Mesenchymal stem cell (in vitro differentiated cells and primary cell): Measurements from ENCODE around the gene MORF4L1.
A peak's percentile ranks its signal among the peaks of the same experiment; 100 is the strongest.
"Not testable (repeated sequence)": the region's sequence is repeated elsewhere in the genome, so short reads cannot be mapped to it uniquely, and the experiment has no call there.

Experiments used
- DNase-seq: peaks from one replicate; pipeline ENCODE4 v3.0.0-alpha.2; 2013
- H2AFZ ChIP-seq: one replicate; pipeline ENCODE4 v1.6.1; 2013; ENCODE audit warnings: low read depth, mild to moderate bottlenecking, control low read depth, inconsistent platforms, low read length, moderate library complexity
- H2AK5ac ChIP-seq: 2 replicates; pipeline ENCODE4 v1.6.1; 2013; ENCODE audit warnings: low read length, moderate library complexity, mild to moderate bottlenecking, inconsistent platforms; ENCODE audit not compliant: severe bottlenecking
- H2BK120ac ChIP-seq: one replicate; pipeline ENCODE4 v1.6.1; 2013; ENCODE audit warnings: low read depth, mild to moderate bottlenecking, inconsistent platforms, low read length, moderate library complexity
- H2BK12ac ChIP-seq, 2 experiments: one replicate each; pipeline ENCODE4 v1.6.1; 2013; ENCODE audit warnings: inconsistent platforms in 2 of 2, low read length in 2 of 2, mild to moderate bottlenecking in 2 of 2, moderate library complexity in 2 of 2, control low read depth in 1 of 2
- H2BK15ac ChIP-seq: one replicate; pipeline ENCODE4 v1.6.1; 2013; ENCODE audit warnings: mild to moderate bottlenecking, low read depth, inconsistent platforms; ENCODE audit not compliant: poor library complexity, severe bottlenecking
- H2BK5ac ChIP-seq: 2 replicates; pipeline ENCODE4 v1.6.1; 2013; ENCODE audit warnings: low read depth, mild to moderate bottlenecking, low read length, control low read depth, inconsistent platforms; ENCODE audit not compliant: poor library complexity, severe bottlenecking
- H3K14ac ChIP-seq, 2 experiments: one replicate each; pipeline ENCODE4 v1.6.1; 2013; ENCODE audit warnings: inconsistent platforms in 2 of 2, low read length in 2 of 2, control low read depth in 1 of 2, mild to moderate bottlenecking in 1 of 2, moderate library complexity in 1 of 2
- H3K18ac ChIP-seq, 2 experiments: one replicate each; pipeline ENCODE4 v1.6.1; 2013; ENCODE audit warnings: inconsistent platforms in 2 of 2, low read length in 2 of 2, control low read depth in 1 of 2, low read depth in 1 of 2, mild to moderate bottlenecking in 1 of 2
- H3K23ac ChIP-seq, 2 experiments: one replicate each; pipeline ENCODE4 v1.6.1; 2013; ENCODE audit warnings: inconsistent platforms in 2 of 2, low read length in 2 of 2, mild to moderate bottlenecking in 2 of 2, moderate library complexity in 2 of 2, control low read depth in 1 of 2
- H3K27ac ChIP-seq: 2 replicates; pipeline ENCODE4 v1.5.1; 2013; ENCODE audit warnings: mild to moderate bottlenecking, moderate library complexity, low read length, control low read depth, inconsistent platforms; ENCODE audit not compliant: poor library complexity, severe bottlenecking
- H3K27me3 ChIP-seq, 2 experiments: 2 replicates each; pipeline versions ENCODE4 v1.6.1 to v1.7.0; 2013; ENCODE audit warnings: low read length in 2 of 2, mild to moderate bottlenecking in 2 of 2, moderate library complexity in 2 of 2, control low read depth in 1 of 2, inconsistent platforms in 1 of 2; ENCODE audit not compliant: control insufficient read depth in 1 of 2, insufficient read depth in 1 of 2
- H3K36me3 ChIP-seq, 2 experiments: 2 replicates each; pipeline versions ENCODE4 v1.6.1 to v1.7.0; 2013; ENCODE audit warnings: low read length in 2 of 2, control low read depth in 1 of 2, inconsistent platforms in 1 of 2, low read depth in 1 of 2, mild to moderate bottlenecking in 1 of 2; ENCODE audit not compliant: insufficient read depth in 2 of 2, control insufficient read depth in 1 of 2
- H3K4ac ChIP-seq, 2 experiments: one replicate each; pipeline ENCODE4 v1.6.1; 2013; ENCODE audit warnings: inconsistent platforms in 2 of 2, low read length in 2 of 2, mild to moderate bottlenecking in 2 of 2, moderate library complexity in 2 of 2, control low read depth in 1 of 2, low read depth in 1 of 2
- H3K4me1 ChIP-seq: 2 replicates; pipeline ENCODE4 v1.6.1; 2013; ENCODE audit warnings: low read depth, low read length, control low read depth; ENCODE audit not compliant: control insufficient read depth, insufficient read depth
- H3K4me2 ChIP-seq: 2 replicates; pipeline ENCODE4 v1.6.1; 2013; ENCODE audit warnings: low read length, mild to moderate bottlenecking, inconsistent platforms; ENCODE audit not compliant: poor library complexity, severe bottlenecking
- H3K4me3 ChIP-seq, 2 experiments: 2 replicates each; pipeline versions ENCODE4 v1.5.1 to v1.7.0; 2013; ENCODE audit warnings: low read length in 2 of 2, mild to moderate bottlenecking in 2 of 2, control low read depth in 1 of 2, low read depth in 1 of 2; ENCODE audit not compliant: insufficient read depth in 1 of 2
- H3K79me1 ChIP-seq: replicated peaks from 2 replicates; pipeline ENCODE4 v1.6.1; 2013; ENCODE audit warnings: mild to moderate bottlenecking, control low read depth, low read length, inconsistent platforms; ENCODE audit not compliant: poor library complexity, severe bottlenecking
- H3K9ac ChIP-seq: 2 replicates; pipeline ENCODE4 v1.7.0; 2013; ENCODE audit warnings: mild to moderate bottlenecking, low read length, moderate library complexity
- H3K9me3 ChIP-seq: 2 replicates; pipeline ENCODE4 v1.7.0; 2013; ENCODE audit warnings: mild to moderate bottlenecking, low read length; ENCODE audit not compliant: control insufficient read depth
- H4K8ac ChIP-seq: one replicate; pipeline ENCODE4 v1.6.1; 2013; ENCODE audit warnings: inconsistent platforms, mild to moderate bottlenecking, low read length, moderate library complexity
- H4K91ac ChIP-seq: one replicate; pipeline ENCODE4 v1.6.1; 2013; ENCODE audit warnings: mild to moderate bottlenecking, low read length, inconsistent platforms
- WGBS: methylation state at CpG from one replicate; pipeline ENCODE4 v1.1.7; 2013; ENCODE audit warnings: mixed read lengths; 5-methylcytosine and 5-hydroxymethylcytosine counted together

MORF4L1 gene

DNA sequence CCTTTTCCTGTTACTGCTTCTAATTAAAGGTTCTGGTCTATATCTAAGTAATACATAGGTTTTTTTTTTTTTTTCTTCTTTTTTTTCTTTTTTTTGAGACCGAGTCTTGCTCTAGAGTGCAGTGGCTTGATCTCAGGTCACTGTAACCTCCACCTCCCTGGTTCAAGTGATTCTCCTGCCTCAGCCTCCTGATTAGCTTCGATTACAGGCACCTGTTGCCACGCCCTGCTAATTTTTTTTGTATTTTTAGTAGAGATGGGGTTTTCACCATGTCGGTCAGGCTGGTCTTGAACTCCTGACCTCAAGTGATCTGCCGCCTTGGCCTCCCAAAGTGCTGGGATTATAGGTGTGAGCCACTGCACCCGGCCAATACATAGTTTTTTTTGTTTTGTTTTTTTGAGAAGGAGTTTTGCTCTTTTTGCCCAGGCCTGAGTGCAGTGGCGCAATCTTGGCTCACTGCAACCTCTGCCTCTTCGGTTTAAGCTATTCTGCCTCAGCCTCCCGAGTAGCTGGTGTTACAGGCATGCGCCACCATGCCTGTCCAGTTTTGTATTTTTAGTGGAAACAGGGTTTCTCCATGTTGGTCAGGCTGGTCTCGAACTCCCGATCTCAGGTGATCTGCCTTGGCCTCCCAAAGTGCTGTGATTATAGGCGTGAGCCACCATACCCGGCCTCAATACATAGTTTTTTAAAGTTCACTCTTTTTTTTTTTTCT is 28.3 kb downstream of the MORF4L1 start:
- Histone ChIP-seq H3K36me3 (peaks cover 54 to 92% of the 10 kb centered on the region in 2 experiments), H3K79me1 (peaks cover 15% of the 10 kb centered on the region)
- not testable (repeated sequence) for H3K4me2 ChIP-seq, H3K23ac ChIP-seq, H3K27ac ChIP-seq, H3K4me3 ChIP-seq, H3K4me1 ChIP-seq, H2AFZ ChIP-seq, H2BK12ac ChIP-seq, H3K9ac ChIP-seq, H2AK5ac ChIP-seq, H2BK120ac ChIP-seq, H2BK5ac ChIP-seq, H3K4ac ChIP-seq, H3K14ac ChIP-seq, H4K91ac ChIP-seq, DNase-seq, H3K18ac ChIP-seq, H3K9me3 ChIP-seq, H4K8ac ChIP-seq, H3K27me3 ChIP-seq, H2BK15ac ChIP-seq
- 97% methylated on average over 12 of the region's 14 CpGs for WGBS

GRCh38 chr15:78902281-78903032 is 29.8 kb downstream of the MORF4L1 start:
- H3K27me3 ChIP-seq, H3K23ac ChIP-seq, H3K4ac ChIP-seq, H4K8ac ChIP-seq, H3K9me3 ChIP-seq, H2AFZ ChIP-seq, H3K14ac ChIP-seq, H3K27ac ChIP-seq, H4K91ac ChIP-seq, H3K4me1 ChIP-seq, H2BK12ac ChIP-seq, H2BK5ac ChIP-seq, H2AK5ac ChIP-seq, H3K18ac ChIP-seq, H2BK15ac ChIP-seq, H3K4me3 ChIP-seq, H2BK120ac ChIP-seq, H3K4me2 ChIP-seq: not testable (repeated sequence)
- H3K36me3 ChIP-seq, result peaks cover 53 to 92% of the 10 kb centered on the region in 2 experiments
- H3K79me1 ChIP-seq, result peaks cover 19% of the 10 kb centered on the region
- H3K9ac ChIP-seq, result peak overlapping the region; percentile 3
- 81% methylated on average over 10 of the region's 13 CpGs for WGBS
- peak; percentile 35 for DNase-seq

- WGBS, result 100% methylated on average over 2 of the region's 6 CpGs
- Histone ChIP-seq H2BK15ac (no peak overlapping the region), H3K36me3 (peaks cover 49 to 86% of the 10 kb centered on the region in 2 experiments), H3K27me3 (no peaks in the 10 kb centered on the region), H3K4me1 (peaks cover 4% of the 10 kb centered on the region), H2AK5ac (no peak overlapping the region), H4K8ac (no peak overlapping the region), H2BK12ac (no peak overlapping the region), H3K18ac (no peak overlapping the region), H2AFZ (no peak overlapping the region), H3K4me2 (no peak overlapping the region), H3K14ac (no peak overlapping the region), H2BK120ac (no peak overlapping the region), H3K9ac (peak overlapping the region; percentile 70), H3K23ac (no peak overlapping the region), H3K79me1 (peaks cover 23% of the 10 kb centered on the region), H3K4me3 (no peak overlapping the region), H3K4ac (no peak overlapping the region), H3K27ac (no peak overlapping the region), H3K9me3 (no peaks in the 10 kb centered on the region), H4K91ac (no peak overlapping the region), H2BK5ac (no peak overlapping the region)
- no peak for DNase-seq
Observed at GRCh38 chr15:78904599-78905358, 32.1 kb downstream of the MORF4L1 start.

DNA sequence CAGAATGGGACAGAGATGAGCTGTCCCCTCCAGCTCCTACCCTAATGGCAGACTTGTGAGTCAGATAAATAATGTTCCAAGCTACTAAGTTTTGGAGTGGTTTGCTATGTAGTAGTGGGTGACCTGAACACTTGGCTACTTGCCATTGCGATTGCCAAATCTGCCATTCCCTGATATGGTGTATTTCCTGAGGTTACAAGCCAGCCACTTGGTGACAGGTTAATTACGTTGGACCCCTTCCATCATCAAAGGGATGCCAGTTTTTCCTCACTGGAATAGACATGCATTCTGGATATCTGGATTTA is 33.6 kb downstream of the MORF4L1 start:
- Histone ChIP-seq H2BK5ac (no peak overlapping the region), H3K18ac (no peak overlapping the region), H3K14ac (no peak overlapping the region), H3K4ac (peak overlapping the region in 1 of 2 experiments; percentile 18), H3K79me1 (peaks cover 30% of the 10 kb centered on the region), H4K91ac (no peak overlapping the region), H3K9me3 (no peaks in the 10 kb centered on the region), H3K4me2 (no peak overlapping the region), H3K36me3 (peaks cover 50 to 86% of the 10 kb centered on the region in 2 experiments), H3K27ac (no peak overlapping the region), H3K4me3 (no peak overlapping the region), H2AFZ (no peak overlapping the region), H3K27me3 (no peaks in the 10 kb centered on the region), H2AK5ac (no peak overlapping the region), H3K4me1 (peaks cover 4% of the 10 kb centered on the region), H2BK120ac (no peak overlapping the region), H2BK12ac (no peak overlapping the region), H3K9ac (peak overlapping the region; percentile 70), H2BK15ac (no peak overlapping the region), H4K8ac (no peak overlapping the region), H3K23ac (no peak overlapping the region)
- peak; percentile 89 for DNase-seq
- 84% methylated on average over 1 of the region's 2 CpGs for WGBS
